Measurements from ENCODE around the gene DQX1.
"Not testable (repeated sequence)": the region's sequence is repeated elsewhere in the genome, so short reads cannot be mapped to it uniquely, and the experiment has no call there.

The DQX1 gene

DNA sequence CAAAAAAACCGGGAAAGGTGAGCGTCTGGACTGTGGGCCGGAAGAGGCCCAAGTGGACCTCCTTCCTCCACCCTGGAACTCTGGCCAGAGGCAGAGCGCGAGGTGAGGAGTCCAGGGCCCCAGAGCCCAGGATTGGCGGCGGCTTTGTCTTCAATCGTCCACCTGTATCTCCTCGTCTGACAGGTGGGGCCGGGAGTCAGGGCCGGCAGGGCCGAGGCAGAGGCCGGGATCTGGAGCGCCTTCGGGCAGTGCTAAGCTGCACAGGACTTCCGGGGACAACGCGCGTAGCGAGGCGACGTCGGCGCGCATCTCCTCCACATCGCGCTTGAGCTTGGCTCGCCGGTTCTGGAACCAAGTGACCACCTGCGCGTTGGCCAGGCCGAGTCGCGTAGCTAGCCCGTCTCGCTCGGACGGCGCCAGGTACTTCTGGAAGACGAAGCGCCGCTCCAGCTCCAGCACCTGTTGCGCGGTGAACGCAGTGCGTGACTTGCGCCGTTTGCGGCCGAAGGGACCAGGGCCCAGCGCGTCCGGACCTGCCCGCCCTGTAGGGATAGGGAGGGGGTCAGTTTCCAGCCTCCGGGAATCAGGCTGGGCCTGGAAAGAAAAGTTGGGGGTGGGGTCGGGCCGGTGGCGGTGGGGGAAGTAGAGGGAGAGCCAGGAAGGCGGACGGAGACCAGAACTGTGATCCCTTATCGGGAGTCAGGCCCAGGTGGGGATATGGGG lies 28.1 kb downstream of the DQX1 start:
- peaks cover 13% of the 10 kb centered on the region for H3K36me3 ChIP-seq (ENCODE audit: insufficient read depth, low read length)
- peak overlapping the region; percentile 46 for H3K4me3 ChIP-seq (ENCODE audit: low read length)
- no peak overlapping the region for H3K27ac ChIP-seq (ENCODE audit: low read depth, low read length)
- H3K9ac ChIP-seq (ENCODE audit: low read depth, low read length): no peak overlapping the region; the same call in 1 of the 2 replicates
- peaks cover 81% of the 10 kb centered on the region for H3K27me3 ChIP-seq (ENCODE audit: insufficient read depth, low read length)
- 3% methylated on average over 61 of the region's 61 CpGs for WGBS
- H3K9me3 ChIP-seq (ENCODE audit: insufficient read depth, low read depth, low read length): no peaks in the 10 kb centered on the region
- H3K4me1 ChIP-seq (ENCODE audit: insufficient read depth, low read length): peaks cover 15% of the 10 kb centered on the region

DNA sequence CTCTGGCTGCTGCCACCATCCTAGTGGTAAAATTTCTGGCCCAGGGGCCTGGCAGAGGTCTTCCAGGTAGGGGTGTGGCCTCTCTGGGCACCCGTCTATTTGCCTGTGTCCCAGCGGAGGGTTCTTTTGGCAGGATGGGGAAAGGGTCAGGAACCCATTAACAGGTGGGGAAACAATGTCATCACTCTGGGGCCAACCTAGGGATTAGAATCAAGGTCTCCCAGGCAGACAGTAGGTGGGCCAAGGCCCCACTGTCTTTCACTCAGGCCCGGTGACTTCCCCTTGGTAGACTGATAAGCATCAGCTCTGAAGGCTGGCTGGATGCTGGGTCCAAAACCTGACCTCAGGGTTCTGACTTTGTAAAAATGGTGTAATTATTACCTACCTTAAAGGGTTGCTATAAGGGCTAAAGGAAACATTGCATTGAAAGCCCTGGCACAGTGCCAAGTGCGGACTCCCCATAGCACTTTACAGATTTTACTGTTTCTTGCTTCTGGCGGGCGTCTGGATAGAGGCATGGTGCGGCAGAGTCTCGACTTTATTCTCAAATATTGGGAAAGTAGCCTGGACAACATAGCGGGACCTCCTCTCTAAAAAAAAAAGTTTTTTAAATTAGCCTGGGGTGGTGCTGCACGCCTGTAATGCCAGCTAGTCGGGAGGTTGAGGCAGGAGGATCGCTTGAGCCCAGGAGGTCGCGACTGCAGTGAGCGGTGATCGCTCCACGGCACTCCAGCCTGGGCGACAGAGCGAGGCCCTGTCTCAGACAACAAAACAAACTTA lies 28.8 kb downstream of the DQX1 start:
- WGBS: 73% methylated on average over 19 of the region's 19 CpGs
- H3K27ac ChIP-seq (ENCODE audit: low read depth, low read length): no peak overlapping the region
- H3K27me3 ChIP-seq (ENCODE audit: insufficient read depth, low read length): peaks cover 74% of the 10 kb centered on the region
- no peak overlapping the region for H3K9ac ChIP-seq (ENCODE audit: low read depth, low read length)
- H3K4me1 ChIP-seq (ENCODE audit: insufficient read depth, low read length): peaks cover 15% of the 10 kb centered on the region
- peaks cover 21% of the 10 kb centered on the region for H3K36me3 ChIP-seq (ENCODE audit: insufficient read depth, low read length)
- no peaks in the 10 kb centered on the region for H3K9me3 ChIP-seq (ENCODE audit: insufficient read depth, low read depth, low read length)
- H3K4me3 ChIP-seq (ENCODE audit: low read length): peak overlapping the region; percentile 46

- H3K4me3 ChIP-seq (ENCODE audit: low read length): no peak overlapping the region
- H3K4me1 ChIP-seq (ENCODE audit: insufficient read depth, low read length): peaks cover 7% of the 10 kb centered on the region
- no peaks in the 10 kb centered on the region for H3K9me3 ChIP-seq (ENCODE audit: insufficient read depth, low read depth, low read length)
- H3K36me3 ChIP-seq (ENCODE audit: insufficient read depth, low read length): peaks cover 38% of the 10 kb centered on the region
- H3K9ac ChIP-seq (ENCODE audit: low read depth, low read length): no peak overlapping the region
- peaks cover 56% of the 10 kb centered on the region for H3K27me3 ChIP-seq (ENCODE audit: insufficient read depth, low read length)
- H3K27ac ChIP-seq (ENCODE audit: low read depth, low read length): no peak overlapping the region
- WGBS: 80% methylated on average over 1 of the region's 1 CpG
Observed at GRCh38 chr2:74495440-74495839, 30.6 kb downstream of the DQX1 start.

DNA sequence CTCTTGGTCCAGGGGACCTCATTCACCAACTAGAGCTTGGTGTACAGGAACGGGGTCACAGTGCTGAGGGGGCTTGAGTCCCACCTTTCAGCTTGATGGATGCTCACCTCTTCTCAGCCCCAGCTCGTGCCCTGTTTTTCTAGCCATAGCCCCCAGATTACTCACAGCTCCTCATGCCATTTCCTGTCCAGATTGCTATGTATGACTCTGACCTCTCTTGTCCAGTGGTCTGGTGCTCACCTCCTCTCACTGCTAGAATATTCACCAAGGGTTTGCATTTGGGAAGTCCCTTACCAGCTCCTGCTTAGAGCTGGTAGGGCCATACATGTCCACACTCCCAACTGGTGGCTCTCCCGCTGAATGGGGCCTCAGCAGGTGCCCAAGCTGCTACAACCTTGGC lies 32.5 kb downstream of the DQX1 start:
- Histone ChIP-seq H3K9ac (ENCODE audit: low read depth, low read length) (no peak overlapping the region), H3K9me3 (ENCODE audit: insufficient read depth, low read depth, low read length) (no peaks in the 10 kb centered on the region), H3K4me1 (ENCODE audit: insufficient read depth, low read length) (no peaks in the 10 kb centered on the region), H3K4me3 (ENCODE audit: low read length) (no peak overlapping the region), H3K27me3 (ENCODE audit: insufficient read depth, low read length) (peaks cover 37% of the 10 kb centered on the region), H3K27ac (ENCODE audit: low read depth, low read length) (no peak overlapping the region), H3K36me3 (ENCODE audit: insufficient read depth, low read length) (peaks cover 45% of the 10 kb centered on the region)
- 91% methylated on average over 3 of the region's 3 CpGs for WGBS

DNA sequence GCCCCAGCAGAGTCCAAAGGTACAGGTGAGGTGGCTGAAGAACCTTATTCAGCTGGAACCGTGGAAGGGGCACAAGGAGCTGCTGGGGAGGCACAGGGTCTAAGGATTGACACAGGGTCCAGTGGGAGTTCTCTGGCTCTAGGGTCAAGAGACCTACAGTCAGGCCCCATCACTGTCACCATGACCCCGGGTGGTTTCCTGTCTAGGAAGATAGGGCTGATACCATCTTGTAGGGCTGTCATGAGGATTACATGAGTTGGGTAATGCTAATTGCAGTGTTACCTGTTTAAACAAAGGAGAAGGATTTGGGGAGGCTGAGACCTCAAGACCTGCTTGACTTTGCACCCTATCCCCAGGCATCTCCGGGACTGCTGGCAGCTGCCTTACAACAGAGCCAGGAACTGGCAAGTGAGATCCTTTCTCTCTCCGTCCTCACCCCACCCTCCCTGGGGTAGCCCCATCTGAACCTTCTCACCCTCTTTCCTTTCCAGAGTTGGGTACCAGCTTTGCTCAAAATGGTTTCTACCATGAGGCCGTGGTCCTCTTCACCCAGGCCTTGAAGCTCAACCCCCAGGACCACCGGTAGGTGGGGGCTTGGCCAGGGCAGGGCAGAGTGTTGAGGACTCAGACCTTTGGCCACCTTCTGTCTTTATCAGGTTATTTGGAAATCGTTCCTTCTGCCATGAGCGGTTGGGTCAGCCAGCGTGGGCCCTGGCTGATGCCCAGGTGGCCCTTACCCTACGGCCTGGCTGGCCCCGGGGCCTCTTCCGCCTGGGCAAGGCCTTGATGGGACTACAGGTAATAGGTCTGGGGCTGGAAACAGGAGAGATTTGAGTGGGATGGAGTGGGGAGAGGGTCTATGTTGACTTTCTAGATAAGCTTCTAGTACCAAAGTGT lies 34.1 kb downstream of the DQX1 start:
- 95% methylated on average over 12 of the region's 12 CpGs for WGBS
- H3K36me3 ChIP-seq (ENCODE audit: insufficient read depth, low read length): peaks cover 48% of the 10 kb centered on the region

DNA sequence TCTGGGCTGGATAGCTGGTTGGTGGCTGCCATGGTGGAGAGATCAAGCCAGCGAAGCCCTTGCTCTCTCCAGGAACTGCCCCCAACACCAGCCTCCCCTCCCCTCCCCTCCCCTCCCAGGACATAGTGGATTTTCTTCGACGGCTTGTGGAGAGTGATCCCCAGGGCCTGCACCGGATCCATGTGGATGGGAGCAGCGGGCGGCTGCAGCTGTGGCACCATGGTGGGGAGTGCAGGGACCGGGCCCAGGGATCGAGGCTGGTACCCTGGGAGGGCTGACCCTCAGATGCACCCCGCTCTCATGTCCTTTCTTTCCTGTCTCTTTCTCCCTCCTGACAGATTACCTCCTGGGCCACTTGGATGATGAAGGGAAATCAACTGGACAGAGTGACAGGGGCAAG lies 36.1 kb downstream of the DQX1 start:
- Histone ChIP-seq H3K9me3 (ENCODE audit: insufficient read depth, low read depth, low read length) (no peaks in the 10 kb centered on the region), H3K36me3 (ENCODE audit: insufficient read depth, low read length) (peaks cover 59% of the 10 kb centered on the region), H3K27me3 (ENCODE audit: insufficient read depth, low read length) (peaks cover 1% of the 10 kb centered on the region; the same call in 1 of the 2 replicates), H3K4me1 (ENCODE audit: insufficient read depth, low read length) (no peaks in the 10 kb centered on the region), H3K27ac (ENCODE audit: low read depth, low read length) (no peak overlapping the region), H3K4me3 (ENCODE audit: low read length) (no peak overlapping the region), H3K9ac (ENCODE audit: low read depth, low read length) (no peak overlapping the region)
- WGBS: 93% methylated on average over 9 of the region's 9 CpGs

More for the DNA sequence above, 34.1 kb downstream of the DQX1 start:
- Histone ChIP-seq H3K27me3 (ENCODE audit: insufficient read depth, low read length) (peaks cover 21% of the 10 kb centered on the region), H3K9me3 (ENCODE audit: insufficient read depth, low read depth, low read length) (no peaks in the 10 kb centered on the region), H3K27ac (ENCODE audit: low read depth, low read length) (no peak overlapping the region), H3K4me1 (ENCODE audit: insufficient read depth, low read length) (no peaks in the 10 kb centered on the region), H3K4me3 (ENCODE audit: low read length) (no peak overlapping the region), H3K9ac (ENCODE audit: low read depth, low read length) (no peak overlapping the region)

- Histone ChIP-seq H3K27me3 (ENCODE audit: insufficient read depth, low read length) (no peaks in the 10 kb centered on the region), H3K9ac (ENCODE audit: low read depth, low read length) (no peak overlapping the region), H3K4me1 (ENCODE audit: insufficient read depth, low read length) (no peaks in the 10 kb centered on the region), H3K27ac (ENCODE audit: low read depth, low read length) (no peak overlapping the region), H3K9me3 (ENCODE audit: insufficient read depth, low read depth, low read length) (no peaks in the 10 kb centered on the region), H3K4me3 (ENCODE audit: low read length) (no peak overlapping the region), H3K36me3 (ENCODE audit: insufficient read depth, low read length) (peaks cover 55% of the 10 kb centered on the region)
- 93% methylated on average over 9 of the region's 9 CpGs for WGBS
Observed at GRCh38 chr2:74488643-74489481, 37.2 kb downstream of the DQX1 start.

DNA sequence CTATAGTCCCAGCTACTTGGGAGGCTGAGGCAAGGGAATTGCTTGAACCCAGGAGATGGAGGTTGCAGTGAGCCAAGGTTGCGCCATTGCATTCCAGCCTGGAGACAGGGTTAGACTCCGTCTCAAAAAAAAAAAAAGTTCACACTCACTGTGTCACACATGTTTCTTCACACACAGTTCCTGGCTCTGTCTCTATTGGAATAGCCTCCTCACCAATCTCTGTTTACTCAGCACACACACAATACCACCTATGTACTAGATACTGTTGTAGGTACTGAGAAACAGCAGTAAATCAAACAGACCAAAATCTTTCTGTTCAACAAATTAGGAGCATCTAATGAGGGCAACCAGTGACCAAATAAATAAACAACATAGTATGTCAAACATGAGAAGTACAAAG lies 39.9 kb downstream of the DQX1 start:
- no peak overlapping the region for H3K9ac ChIP-seq (ENCODE audit: low read depth, low read length)
- H3K9me3 ChIP-seq (ENCODE audit: insufficient read depth, low read depth, low read length): no peaks in the 10 kb centered on the region
- H3K27me3 ChIP-seq (ENCODE audit: insufficient read depth, low read length): no peaks in the 10 kb centered on the region
- peaks cover 28% of the 10 kb centered on the region for H3K36me3 ChIP-seq (ENCODE audit: insufficient read depth, low read length)
- H3K27ac ChIP-seq (ENCODE audit: low read depth, low read length): no peak overlapping the region
- H3K4me3 ChIP-seq (ENCODE audit: low read length): no peak overlapping the region
- H3K4me1 ChIP-seq (ENCODE audit: insufficient read depth, low read length): 0 out of 2 replicates have a peak, but pooled peaks cover 3% of the 10 kb centered on the region
- 98% methylated on average over 2 of the region's 2 CpGs for WGBS

DNA sequence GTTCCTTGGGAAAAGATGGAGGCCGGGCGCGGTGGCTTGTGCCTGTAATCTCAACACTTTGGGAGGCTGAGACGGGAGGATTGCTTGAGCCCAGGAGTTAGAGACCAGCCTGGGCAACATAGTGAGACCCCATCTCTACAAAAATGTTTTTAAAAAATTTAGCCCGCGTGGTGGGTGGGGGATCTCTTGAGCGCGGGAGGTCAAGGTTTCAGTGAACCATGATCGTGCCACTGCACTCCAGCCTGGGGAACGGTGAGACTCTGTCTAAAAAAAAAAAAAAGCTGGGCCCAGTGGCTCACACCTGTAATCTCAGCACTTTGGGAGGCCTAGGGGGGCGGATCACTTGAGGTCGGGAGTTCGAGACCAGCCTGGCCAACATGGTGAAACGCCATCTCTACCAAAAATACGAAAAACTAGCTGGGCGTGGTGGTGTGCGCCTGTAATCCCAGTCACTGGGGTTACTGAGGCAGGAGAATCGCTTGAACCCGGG lies 42.3 kb downstream of the DQX1 start:
- peaks cover 35% of the 10 kb centered on the region for H3K36me3 ChIP-seq (ENCODE audit: insufficient read depth, low read length)

More for the DNA sequence above, 42.3 kb downstream of the DQX1 start:
- H3K4me1 ChIP-seq (ENCODE audit: insufficient read depth, low read length); H3K27ac ChIP-seq (ENCODE audit: low read depth, low read length); H3K9me3 ChIP-seq (ENCODE audit: insufficient read depth, low read depth, low read length); H3K27me3 ChIP-seq (ENCODE audit: insufficient read depth, low read length): not testable (repeated sequence)
- WGBS: 86% methylated on average over 19 of the region's 19 CpGs
- Histone ChIP-seq H3K4me3 (ENCODE audit: low read length) (peak overlapping the region; percentile 83), H3K9ac (ENCODE audit: low read depth, low read length) (0 out of 2 replicates have a peak overlapping the region, but pooled peaks have one; percentile 84)

Measured in HUES64 (cell line).